Smooth muscle cell (in vitro differentiated cells): ENCODE measurements around the gene FAM174B. TPM values are rescaled to one million over a fixed set of nuclear protein-coding genes. Genes with fewer than 3 reads are reported as not detected.

Experiments
- DNase-seq: peaks from one replicate; lab custom pipeline; 2025; ENCODE audit not compliant: unreplicated experiment; lab: John Stamatoyannopoulos, UW
- H2AFZ ChIP-seq: fragments of 200-600 bp; sonication (generic); 2 replicates; pipeline ENCODE4 v1.6.0; 2016; ENCODE audit warnings: antibody characterized with exemption, low read depth, mild to moderate bottlenecking
- H3F3A ChIP-seq: fragments of 200-600 bp; sonication (generic); 2 replicates; pipeline ENCODE4 v1.6.0; 2017; ENCODE audit warnings: antibody characterized with exemption, low read depth
- H3K27ac ChIP-seq: fragments of 200-600 bp; sonication (generic); 2 replicates; pipeline ENCODE4 v1.5.1; 2016; ENCODE audit warnings: low read depth, mild to moderate bottlenecking
- H3K27me3 ChIP-seq: fragments of 200-600 bp; sonication (generic); 2 replicates; pipeline ENCODE4 v1.6.1; 2016; ENCODE audit warnings: low read depth, mild to moderate bottlenecking
- H3K36me3 ChIP-seq: fragments of 200-600 bp; sonication (generic); 2 replicates; pipeline ENCODE4 v1.5.1; 2016; ENCODE audit warnings: low read depth
- H3K4me1 ChIP-seq: fragments of 200-600 bp; sonication (generic); 2 replicates; pipeline ENCODE4 v1.5.1; 2016; ENCODE audit warnings: low read depth
- H3K4me2 ChIP-seq: fragments of 200-600 bp; sonication (generic); 2 replicates; pipeline ENCODE4 v1.6.0; 2016; ENCODE audit warnings: mild to moderate bottlenecking
- H3K4me3 ChIP-seq: fragments of 200-600 bp; sonication (generic); 2 replicates; pipeline ENCODE4 v1.5.1; 2016; ENCODE audit warnings: mild to moderate bottlenecking
- H3K79me2 ChIP-seq: fragments of 200-600 bp; sonication (generic); 2 replicates; pipeline ENCODE4 v1.6.0; 2016; ENCODE audit warnings: low read depth, mild to moderate bottlenecking
- H3K9ac ChIP-seq: fragments of 200-600 bp; sonication (generic); 2 replicates; pipeline ENCODE4 v1.6.0; 2016; ENCODE audit warnings: low read depth
- H3K9me3 ChIP-seq: fragments of 200-600 bp; sonication (generic); replicated peaks from 2 replicates; pipeline ENCODE4 v1.5.1; 2016; ENCODE audit warnings: low read depth
- H4K20me1 ChIP-seq: fragments of 200-600 bp; sonication (generic); 2 replicates; pipeline ENCODE4 v1.6.0; 2016; ENCODE audit warnings: low read depth
- CTCF ChIP-seq: fragments of 200-600 bp; sonication (generic); IDR thresholded peaks from 2 replicates; pipeline ENCODE4 v1.5.1; 2017; ENCODE audit warnings: borderline replicate concordance, mild to moderate bottlenecking, antibody characterized with exemption; ENCODE audit not compliant: insufficient read depth, poor library complexity, severe bottlenecking
- WGBS: methylation state at CpG from one replicate; pipeline ENCODE4 v1.1.7; 2016; ENCODE audit warnings: low lambda C conversion rate; 5-methylcytosine and 5-hydroxymethylcytosine counted together
- polyA plus RNA-seq: library from polyadenylated mRNA; unstranded; fragments of >200 nt; fragmentation: Nextera tagmentation; extraction: Ambion mirVana; gene quantifications from 2 replicates; pipeline ENCODE4 v1.2.1, GENCODE V29; 2016
- total RNA-seq: library from RNA; depleted of rRNA; stranded (reverse); fragments of >200 nt; gene quantifications from 2 replicates; pipeline ENCODE4 v1.2.3, GENCODE V29; 2014

Gene FAM174B
- total and polyA plus RNA-seq, 2 experiments from 2014 or later, result 2.0 to 2.1 TPM

- Histone ChIP-seq H3K4me3 (no peak overlapping the region), H3K27me3 (no peaks in the 10 kb centered on the region), H3K9me3 (no peaks in the 10 kb centered on the region), H3K9ac (no peak overlapping the region), H3K36me3 (no peaks in the 10 kb centered on the region), H2AFZ (no peak overlapping the region), H3K27ac (no peak overlapping the region), H4K20me1 (no peaks in the 10 kb centered on the region), H3K4me1 (peaks cover 38% of the 10 kb centered on the region), H3K4me2 (peak overlapping the region; percentile 45), H3K79me2 (no peaks in the 10 kb centered on the region), H3F3A (no peaks in the 10 kb centered on the region)
- WGBS, result 21% methylated on average over 9 of the region's 9 CpGs
- DNase-seq, result no peak
- TF ChIP-seq CTCF, result no peak
Measured at GRCh38 chr15:92650256-92650655, 5.3 kb downstream of the FAM174B start.

- Histone ChIP-seq H3K27me3 (no peaks in the 10 kb centered on the region), H3K4me3 (no peak overlapping the region), H4K20me1 (no peaks in the 10 kb centered on the region), H3F3A (no peaks in the 10 kb centered on the region), H3K4me2 (no peak overlapping the region), H3K9ac (no peak overlapping the region), H3K27ac (no peak overlapping the region), H3K9me3 (no peaks in the 10 kb centered on the region), H3K36me3 (no peaks in the 10 kb centered on the region), H2AFZ (no peak overlapping the region), H3K79me2 (no peaks in the 10 kb centered on the region), H3K4me1 (peaks cover 37% of the 10 kb centered on the region)
- DNase-seq, result no peak
- TF ChIP-seq CTCF, result no peak
- 51% methylated on average over 8 of the region's 8 CpGs for WGBS
Measured at GRCh38 chr15:92648190-92648875, 7.2 kb downstream of the FAM174B start.

- H4K20me1 ChIP-seq, result no peaks in the 10 kb centered on the region
- H3F3A ChIP-seq, result no peaks in the 10 kb centered on the region
- H3K4me2 ChIP-seq, result no peak overlapping the region
- 93% methylated on average over 1 of the region's 1 CpG for WGBS
- TF ChIP-seq CTCF, result no peak
- H3K79me2 ChIP-seq, result no peaks in the 10 kb centered on the region
- H3K27me3 ChIP-seq, result no peaks in the 10 kb centered on the region
- H3K4me3 ChIP-seq, result no peak overlapping the region
- DNase-seq, result no peak
- H2AFZ ChIP-seq, result no peak overlapping the region
- no peak overlapping the region for H3K27ac ChIP-seq
- H3K9me3 ChIP-seq, result no peaks in the 10 kb centered on the region
- no peaks in the 10 kb centered on the region for H3K36me3 ChIP-seq
- no peak overlapping the region for H3K9ac ChIP-seq
- peaks cover 37% of the 10 kb centered on the region for H3K4me1 ChIP-seq
Measured at GRCh38 chr15:92647467-92648163, 8.0 kb downstream of the FAM174B start.
